GM12891 (cell line): ENCODE results near the gene CERS6.

Source experiments
- DNase-seq: peaks from one replicate; pipeline ENCODE4 v3.0.0; 2011; ENCODE audit warnings: low spot score; ENCODE audit not compliant: insufficient read length
- FAIRE-seq: peaks from 2 replicates; lab custom pipeline; 2011; peaks lifted over from hg19 to GRCh38; lab: Jason Lieb, UNC
- PAX5 ChIP-seq: IDR thresholded peaks from 2 replicates; pipeline ENCODE4 v1.6.1; 2011; ENCODE audit warnings: low read length, moderate library complexity, mild to moderate bottlenecking; ENCODE audit not compliant: insufficient read depth, severe bottlenecking
- POLR2A ChIP-seq: IDR thresholded peaks from 2 replicates; pipeline ENCODE4 v1.6.1; 2011; ENCODE audit warnings: low read depth, low read length, control low read depth
- POLR2AphosphoS5 ChIP-seq: IDR thresholded peaks from 2 replicates; pipeline ENCODE4 v1.6.1; 2011; ENCODE audit warnings: low read depth, low read length, control low read depth
- POU2F2 ChIP-seq: IDR thresholded peaks from 2 replicates; pipeline ENCODE4 v1.6.1; 2011; ENCODE audit warnings: low read depth, mild to moderate bottlenecking, control low read depth, low read length, moderate library complexity
- SPI1 ChIP-seq: IDR thresholded peaks from 2 replicates; pipeline ENCODE4 v1.6.1; 2011; ENCODE audit warnings: low read depth, low read length, control low read depth
- TAF1 ChIP-seq: IDR thresholded peaks from 2 replicates; pipeline ENCODE4 v1.6.1; 2011; ENCODE audit warnings: low read depth, low read length, control low read depth

The CERS6 gene

GRCh38 chr2:168565112-168565511 lies 109.0 kb downstream of the CERS6 start:
- TF ChIP-seq TAF1 (no peak), POLR2AphosphoS5 (no peak), SPI1 (no peak), PAX5 (no peak), POU2F2 (no peak), POLR2A (no peak)
- FAIRE-seq: no peak

GRCh38 chr2:168565512-168565911 lies 109.4 kb downstream of the CERS6 start:
- TF ChIP-seq POLR2A: no peak
- FAIRE-seq (no peak), DNase-seq (no peak)

More at GRCh38 chr2:168565112-168565511, 109.0 kb downstream of the CERS6 start:
- no peak for DNase-seq

GRCh38 chr2:168566974-168567665 lies 111.0 kb downstream of the CERS6 start:
- peak; percentile 16 for FAIRE-seq
- DNase-seq: no peak
- no peak for TF ChIP-seq POLR2A
- no peak for TF ChIP-seq PAX5
- TF ChIP-seq POLR2AphosphoS5: no peak
- TF ChIP-seq POU2F2: no peak
- TF ChIP-seq TAF1: no peak
- TF ChIP-seq SPI1: no peak

GRCh38 chr2:168567836-168568235 lies 111.8 kb downstream of the CERS6 start:
- no peak for FAIRE-seq
- DNase-seq: no peak
- TF ChIP-seq POLR2AphosphoS5 (no peak), POU2F2 (no peak), SPI1 (no peak), TAF1 (no peak)

- TF ChIP-seq TAF1 (no peak), POLR2AphosphoS5 (no peak), POU2F2 (no peak), SPI1 (no peak), POLR2A (no peak), PAX5 (no peak)
- FAIRE-seq: no peak
- DNase-seq: no peak
Measured at GRCh38 chr2:168568476-168569267, 112.6 kb downstream of the CERS6 start.

- no peak for TF ChIP-seq SPI1
- no peak for TF ChIP-seq POLR2A
- no peak for TF ChIP-seq POLR2AphosphoS5
- TF ChIP-seq POU2F2: no peak
- no peak for TF ChIP-seq PAX5
- no peak for TF ChIP-seq TAF1
- DNase-seq: no peak
- FAIRE-seq: no peak
Measured at GRCh38 chr2:168571061-168571460, 115.0 kb downstream of the CERS6 start.

GRCh38 chr2:168573128-168573903 lies 117.2 kb downstream of the CERS6 start:
- FAIRE-seq (no peak), DNase-seq (no peak)
- no peak for TF ChIP-seq POLR2A
- no peak for TF ChIP-seq POU2F2
- no peak for TF ChIP-seq PAX5
- no peak for TF ChIP-seq TAF1
- no peak for TF ChIP-seq POLR2AphosphoS5
- peak; percentile 74 for TF ChIP-seq SPI1

- DNase-seq (no peak), FAIRE-seq (no peak)
- TF ChIP-seq SPI1: peak; percentile 65
- TF ChIP-seq POU2F2: no peak
Measured at GRCh38 chr2:168574856-168575630, 119.0 kb downstream of the CERS6 start.

- TF ChIP-seq POLR2AphosphoS5 (no peak), TAF1 (no peak), POLR2A (no peak), PAX5 (no peak), SPI1 (no peak), POU2F2 (no peak)
- DNase-seq: no peak
- no peak for FAIRE-seq
Measured at GRCh38 chr2:168577885-168578284, 121.8 kb downstream of the CERS6 start.
